CD14-positive monocyte (primary cell): Measurements from ENCODE around the gene ROBO1. TPM values are rescaled to one million over a fixed set of nuclear protein-coding genes. Genes with fewer than 3 reads are reported as not detected.

Experiments used
- DNase-seq, 3 donors: peaks; one replicate each; pipeline ENCODE4 v3.0.0-alpha.2; 2011 to 2022
- H2AFZ ChIP-seq: 2 replicates; pipeline ENCODE4 v1.6.0; 2012; ENCODE audit warnings: mild to moderate bottlenecking, low read depth, low read length, inconsistent platforms; ENCODE audit not compliant: insufficient read depth, poor library complexity, severe bottlenecking
- H3K27ac ChIP-seq, 2 donors: 1 replicate in 1 of 2; 2 replicates in 1 of 2; pipeline ENCODE4 v1.5.1; 2012 to 2013; ENCODE audit warnings: low read length in 2 of 2, control low read depth in 1 of 2, inconsistent platforms in 1 of 2, low read depth in 1 of 2, mild to moderate bottlenecking in 1 of 2
- H3K27me3 ChIP-seq, 2 donors: one replicate each; pipeline versions ENCODE4 v1.6.0 to v1.6.1; 2011 to 2013; ENCODE audit warnings: low read length in 2 of 2; ENCODE audit not compliant: control insufficient read depth in 2 of 2, insufficient read depth in 2 of 2
- H3K36me3 ChIP-seq, 2 donors: replicated peaks in 1 of 2; 1 replicate in 1 of 2; 2 replicates in 1 of 2; pipeline versions ENCODE4 v1.5.1 to v1.6.1; 2012 to 2013; ENCODE audit warnings: low read length in 2 of 2, control low read depth in 1 of 2, inconsistent platforms in 1 of 2, mild to moderate bottlenecking in 1 of 2; ENCODE audit not compliant: insufficient read depth in 2 of 2, control insufficient read depth in 1 of 2
- H3K4me1 ChIP-seq, 2 donors: 1 replicate in 1 of 2; 2 replicates in 1 of 2; pipeline versions ENCODE4 v1.5.1 to v1.6.1; 2012 to 2013; ENCODE audit warnings: low read length in 2 of 2, control low read depth in 1 of 2, inconsistent platforms in 1 of 2, mild to moderate bottlenecking in 1 of 2, moderate library complexity in 1 of 2; ENCODE audit not compliant: insufficient read depth in 2 of 2, control insufficient read depth in 1 of 2
- H3K4me2 ChIP-seq: replicated peaks from 2 replicates; pipeline ENCODE3; 2012; ENCODE audit warnings: low read length, moderate library complexity, mild to moderate bottlenecking; ENCODE audit not compliant: poor library complexity, severe bottlenecking; ENCODE audit errors: extremely low read depth
- H3K4me3 ChIP-seq, 3 experiments: fragments of 200-600 bp in 1 of 3; sonication (generic) in 1 of 3; replicated peaks in 1 of 3; 1 replicate in 2 of 3; 2 replicates in 1 of 3; pipeline ENCODE4 v1.5.1; 2011 to 2013; ENCODE audit warnings: low read length in 3 of 3, mild to moderate bottlenecking in 3 of 3, control low read depth in 2 of 3, low read depth in 2 of 3, inconsistent platforms in 1 of 3, moderate library complexity in 1 of 3
- H3K79me2 ChIP-seq: 2 replicates; pipeline ENCODE4 v1.6.0; 2012; ENCODE audit warnings: mild to moderate bottlenecking, control low read depth, inconsistent platforms, low read length, moderate library complexity; ENCODE audit not compliant: insufficient read depth
- H3K9ac ChIP-seq: 2 replicates; pipeline ENCODE4 v1.6.0; 2017; ENCODE audit warnings: low read length, mild to moderate bottlenecking; ENCODE audit not compliant: insufficient read depth, poor library complexity, severe bottlenecking
- H3K9me3 ChIP-seq, 2 donors: replicated peaks in 1 of 2; 1 replicate in 1 of 2; 2 replicates in 1 of 2; pipeline versions ENCODE4 v1.5.1 to v1.6.1; 2012 to 2013; ENCODE audit warnings: low read length in 2 of 2, control low read depth in 1 of 2; ENCODE audit not compliant: control insufficient read depth in 1 of 2, insufficient read depth in 1 of 2
- H4K20me1 ChIP-seq: 2 replicates; pipeline ENCODE4 v1.6.0; 2012; ENCODE audit warnings: mild to moderate bottlenecking, low read length, control low read depth, moderate library complexity; ENCODE audit not compliant: insufficient read depth
- H3K27ac Mint-ChIP-seq, 7 donors: one replicate each; pipeline ENCODE4 v1.8.0; 2020; ENCODE audit warnings: mild to moderate bottlenecking in 7 of 7, mixed read lengths in 7 of 7, moderate library complexity in 6 of 7, inconsistent platforms in 2 of 7
- H3K27me3 Mint-ChIP-seq, 3 donors: one replicate each; pipeline ENCODE4 v1.8.0; 2021 to 2022; ENCODE audit warnings: low read depth in 3 of 3, mild to moderate bottlenecking in 3 of 3, mixed read lengths in 3 of 3, moderate library complexity in 3 of 3, inconsistent platforms in 1 of 3
- H3K36me3 Mint-ChIP-seq, 2 donors: one replicate each; pipeline ENCODE4 v1.8.0; 2020; ENCODE audit warnings: mixed read lengths in 2 of 2, inconsistent platforms in 1 of 2, mild to moderate bottlenecking in 1 of 2
- H3K4me1 Mint-ChIP-seq: one replicate; pipeline ENCODE4 v1.8.0; 2020; ENCODE audit warnings: mild to moderate bottlenecking, mixed read lengths
- H3K4me3 Mint-ChIP-seq, 2 donors: one replicate each; pipeline ENCODE4 v1.8.0; 2020; ENCODE audit warnings: mild to moderate bottlenecking in 2 of 2, mixed read lengths in 2 of 2, moderate library complexity in 1 of 2
- H3K9me3 Mint-ChIP-seq, 7 donors: one replicate each; pipeline ENCODE4 v1.8.0; 2020 to 2022; ENCODE audit warnings: mixed read lengths in 7 of 7, mild to moderate bottlenecking in 6 of 7, moderate library complexity in 6 of 7, inconsistent platforms in 2 of 7
- WGBS: methylation state at CpG from one replicate; pipeline ENCODE4 v1.1.5; 2013; ENCODE audit warnings: missing lambda C conversion rate; ENCODE audit not compliant: insufficient coverage; 5-methylcytosine and 5-hydroxymethylcytosine counted together
- intact Hi-C, 2 donors: fragments of 100-400 bp; cut with micrococcal nuclease; formaldehyde crosslinking; loops; one replicate each; pipeline versions ENCODE4 v1.15.0 to v1.15.1; 2023
- polyA plus RNA-seq, 3 donors: library from polyadenylated mRNA; depleted of rRNA in 1 of 3; unstranded in 2 of 3; stranded (reverse) in 1 of 3; fragments of 300-500 nt in 2 of 3; fragments of >200 nt in 1 of 3; fragmentation: Illumina TruSeq in 2 of 3; gene quantifications; 1 replicate in 2 of 3; 2 replicates in 1 of 3; pipeline ENCODE4 v1.2.3, GENCODE V29; 2012 to 2021
- TF ChIP-seq, protein P1 (sequence below): fragments of 200-600 bp; IDR thresholded peaks from one replicate; pipeline ENCODE4 v1.8.0; 2022; ENCODE audit warnings: antibody characterized with exemption, mild to moderate bottlenecking

The ROBO1 gene
- polyA plus RNA-seq, 3 donors, result 0.09 to 0.10 TPM; not detected in 1

DNA sequence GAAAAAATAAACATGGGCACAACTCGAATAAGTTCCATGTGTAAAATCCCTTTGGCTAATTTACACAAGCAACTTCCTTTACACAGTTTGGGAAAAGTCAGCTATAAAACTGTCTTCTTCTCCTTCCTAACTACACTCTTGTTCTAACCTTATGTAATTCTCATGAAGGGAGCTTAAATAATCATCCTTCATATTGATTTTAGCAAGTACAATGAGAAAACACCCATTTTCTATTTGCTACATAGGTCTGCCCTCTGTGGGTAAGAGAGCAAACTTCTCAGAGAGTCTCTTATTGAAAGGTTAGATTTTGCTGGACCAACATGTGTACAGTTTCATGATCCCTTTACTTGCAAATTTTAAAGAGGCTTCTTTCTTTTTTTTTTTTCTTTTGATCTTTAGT lies 398.5 kb downstream of the ROBO1 start:
- no peaks in the 10 kb centered on the region for H3K9me3 Mint-ChIP-seq
- Histone ChIP-seq H3K27ac (no peak overlapping the region), H3K9ac (no peak overlapping the region), H3K4me3 (no peak overlapping the region), H3K36me3 (no peaks in the 10 kb centered on the region), H3K79me2 (no peaks in the 10 kb centered on the region), H3K9me3 (no peaks in the 10 kb centered on the region), H2AFZ (no peak overlapping the region), H3K27me3 (no peaks in the 10 kb centered on the region), H3K4me2 (no peak overlapping the region), H4K20me1 (no peaks in the 10 kb centered on the region), H3K4me1 (no peaks in the 10 kb centered on the region)
- H3K4me3 Mint-ChIP-seq, result no peak overlapping the region
- DNase-seq, result no peak
- H3K27me3 Mint-ChIP-seq, result no peaks in the 10 kb centered on the region
- intact Hi-C loops, result no loop called here
- 40% methylated on average over 1 of the region's 1 CpG for WGBS
- no peaks in the 10 kb centered on the region for H3K4me1 Mint-ChIP-seq
- no peaks in the 10 kb centered on the region for H3K36me3 Mint-ChIP-seq
- no peak overlapping the region for H3K27ac Mint-ChIP-seq
- TF ChIP-seq, protein P1, sequence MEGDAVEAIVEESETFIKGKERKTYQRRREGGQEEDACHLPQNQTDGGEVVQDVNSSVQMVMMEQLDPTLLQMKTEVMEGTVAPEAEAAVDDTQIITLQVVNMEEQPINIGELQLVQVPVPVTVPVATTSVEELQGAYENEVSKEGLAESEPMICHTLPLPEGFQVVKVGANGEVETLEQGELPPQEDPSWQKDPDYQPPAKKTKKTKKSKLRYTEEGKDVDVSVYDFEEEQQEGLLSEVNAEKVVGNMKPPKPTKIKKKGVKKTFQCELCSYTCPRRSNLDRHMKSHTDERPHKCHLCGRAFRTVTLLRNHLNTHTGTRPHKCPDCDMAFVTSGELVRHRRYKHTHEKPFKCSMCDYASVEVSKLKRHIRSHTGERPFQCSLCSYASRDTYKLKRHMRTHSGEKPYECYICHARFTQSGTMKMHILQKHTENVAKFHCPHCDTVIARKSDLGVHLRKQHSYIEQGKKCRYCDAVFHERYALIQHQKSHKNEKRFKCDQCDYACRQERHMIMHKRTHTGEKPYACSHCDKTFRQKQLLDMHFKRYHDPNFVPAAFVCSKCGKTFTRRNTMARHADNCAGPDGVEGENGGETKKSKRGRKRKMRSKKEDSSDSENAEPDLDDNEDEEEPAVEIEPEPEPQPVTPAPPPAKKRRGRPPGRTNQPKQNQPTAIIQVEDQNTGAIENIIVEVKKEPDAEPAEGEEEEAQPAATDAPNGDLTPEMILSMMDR, result no peak

DNA sequence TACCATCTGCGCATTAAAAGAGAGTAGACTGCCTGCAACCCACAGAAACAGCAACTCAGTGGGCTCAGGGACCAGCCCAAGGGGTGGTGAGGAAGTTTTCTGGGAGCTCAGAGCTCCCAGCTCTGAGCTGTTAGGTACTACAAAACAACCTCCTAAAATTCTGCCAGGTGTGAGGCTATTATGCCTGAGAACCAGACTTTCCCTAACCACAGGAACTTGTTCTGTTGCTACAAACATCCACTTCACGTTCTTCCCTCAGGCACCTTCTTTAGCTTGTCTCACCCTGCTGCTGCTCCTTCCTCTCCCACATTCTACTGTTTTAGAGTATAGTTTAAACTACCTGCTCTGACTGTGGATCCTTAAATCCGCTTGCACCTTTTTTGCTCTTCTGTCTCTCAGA lies 399.4 kb downstream of the ROBO1 start:
- no peak for DNase-seq
- H3K27ac Mint-ChIP-seq, result no peak overlapping the region
- Histone ChIP-seq H3K9me3 (no peaks in the 10 kb centered on the region), H3K27me3 (no peaks in the 10 kb centered on the region), H4K20me1 (no peaks in the 10 kb centered on the region), H3K4me3 (no peak overlapping the region), H3K27ac (no peak overlapping the region), H2AFZ (no peak overlapping the region), H3K4me1 (no peaks in the 10 kb centered on the region), H3K9ac (no peak overlapping the region), H3K4me2 (no peak overlapping the region), H3K79me2 (no peaks in the 10 kb centered on the region), H3K36me3 (no peaks in the 10 kb centered on the region)
- intact Hi-C loops, result no loop called here
- H3K4me1 Mint-ChIP-seq, result no peaks in the 10 kb centered on the region
- no peaks in the 10 kb centered on the region for H3K9me3 Mint-ChIP-seq
- TF ChIP-seq, protein P1, result no peak
- H3K27me3 Mint-ChIP-seq, result no peaks in the 10 kb centered on the region
- H3K36me3 Mint-ChIP-seq, result no peaks in the 10 kb centered on the region
- no CpG with 5 or more reads among the region's 3 CpGs for WGBS
- H3K4me3 Mint-ChIP-seq, result no peak overlapping the region
